Inferior parietal cortex (tissue), 1 donor: ENCODE measurements around the gene TBX1.
"Not testable (repeated sequence)": the region's sequence is repeated elsewhere in the genome, so short reads cannot be mapped to it uniquely, and the experiment has no call there.

ENCODE experiments used
- DNase-seq: peaks from one replicate; pipeline ENCODE4 v3.0.0-alpha.2; 2016; ENCODE audit errors: extremely low spot score

TBX1 gene

GRCh38 chr22:19764636-19765476, 4.3 kb downstream of the TBX1 start:
- DNase-seq = no peak

- DNase-seq = no peak
Measured at GRCh38 chr22:19765477-19766239, 5.1 kb downstream of the TBX1 start.

GRCh38 chr22:19766240-19766510, 5.6 kb downstream of the TBX1 start:
- DNase-seq = no peak

GRCh38 chr22:19766511-19767426, 6.2 kb downstream of the TBX1 start:
- no peak for DNase-seq

GRCh38 chr22:19767427-19768341, 7.1 kb downstream of the TBX1 start:
- no peak for DNase-seq

- no peak for DNase-seq
Measured at GRCh38 chr22:19769393-19769715, 8.8 kb downstream of the TBX1 start.

GRCh38 chr22:19770349-19771220, 10.0 kb downstream of the TBX1 start:
- no peak for DNase-seq

GRCh38 chr22:19772422-19772672, 11.8 kb downstream of the TBX1 start:
- no peak for DNase-seq

- DNase-seq = no peak
Measured at GRCh38 chr22:19772673-19773469, 12.3 kb downstream of the TBX1 start.

GRCh38 chr22:19773470-19774040, 13.0 kb downstream of the TBX1 start:
- DNase-seq = no peak

GRCh38 chr22:19774628-19775027, 14.1 kb downstream of the TBX1 start:
- no peak for DNase-seq

GRCh38 chr22:19775496-19776325, 15.1 kb downstream of the TBX1 start:
- DNase-seq = no peak

- DNase-seq = peak; percentile 28
Measured at GRCh38 chr22:19776433-19777031, 16.0 kb downstream of the TBX1 start.

GRCh38 chr22:19777192-19777591, 16.6 kb downstream of the TBX1 start:
- DNase-seq = not testable (repeated sequence)

GRCh38 chr22:19779011-19779421, 18.4 kb downstream of the TBX1 start:
- no peak for DNase-seq

- DNase-seq = no peak
Measured at GRCh38 chr22:19779685-19780268, 19.2 kb downstream of the TBX1 start.

GRCh38 chr22:19782533-19782932, 22.0 kb downstream of the TBX1 start:
- DNase-seq = no peak
